Activated T-cell treated with anti-CD3 and anti-CD28 coated beads for 48 hours (primary cell): ENCODE measurements around the gene DRAXIN.

Experiments used
- DNase-seq: peaks from one replicate; pipeline ENCODE4 v3.0.0-alpha.2; 2020; ENCODE audit warnings: low read depth

The DRAXIN gene

DNA sequence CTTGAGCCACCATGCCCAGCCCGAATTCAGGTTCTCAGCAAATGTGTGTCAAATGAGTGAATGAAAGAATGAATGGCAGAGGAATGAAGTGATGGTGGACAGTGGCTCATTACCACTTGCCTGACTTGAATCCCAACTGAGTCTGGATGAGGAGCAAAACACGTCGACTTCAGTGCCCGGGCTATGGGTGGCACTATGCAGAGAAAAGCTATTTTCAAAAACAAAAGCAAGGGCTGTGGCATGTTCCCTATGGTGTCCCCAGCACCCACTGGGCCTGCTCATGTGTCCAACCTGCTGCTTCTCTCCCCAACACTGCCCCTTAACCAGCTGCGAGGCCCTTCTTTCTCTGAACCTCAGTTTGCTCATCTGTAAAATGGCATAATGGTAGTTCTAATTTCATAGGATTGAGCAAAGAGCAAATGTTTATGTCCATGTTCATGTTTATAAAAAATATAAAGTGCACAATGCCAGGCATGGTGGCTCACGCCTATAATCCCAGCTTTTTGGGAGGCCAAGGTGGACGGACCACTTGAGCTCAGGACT lies 6.2 kb upstream of the DRAXIN start:
- no peak for DNase-seq

- DNase-seq = no peak
Observed at GRCh38 chr1:11688506-11688905, 3.0 kb upstream of the DRAXIN start.

GRCh38 chr1:11690397-11691301 lies 861 bp upstream of the DRAXIN start:
- no peak for DNase-seq

- DNase-seq = no peak
Observed at GRCh38 chr1:11691928-11692711, 610 bp downstream of the DRAXIN start.

- peak; percentile 35 for DNase-seq
Observed at GRCh38 chr1:11693024-11693590, 1.6 kb downstream of the DRAXIN start.

DNA sequence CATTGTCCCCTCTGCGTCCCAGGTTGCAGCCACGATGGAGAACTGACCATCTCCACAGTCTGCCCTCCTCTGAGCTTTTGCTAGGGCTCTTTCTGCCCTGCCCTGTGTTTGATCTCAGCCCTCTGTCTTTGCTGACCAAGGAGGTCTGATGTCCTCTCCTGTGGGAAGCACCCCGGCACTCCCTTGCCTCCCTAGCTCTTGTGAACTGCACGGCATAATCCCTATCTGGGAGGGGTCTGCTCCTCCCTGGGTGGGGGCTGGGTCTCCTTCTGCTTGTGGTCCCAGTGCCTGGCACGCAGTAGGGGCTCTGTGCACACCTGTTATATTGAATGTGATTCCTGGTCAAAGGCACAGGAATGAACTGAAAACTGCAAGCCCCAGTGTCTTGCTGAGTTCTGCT lies 2.4 kb downstream of the DRAXIN start:
- no peak for DNase-seq

- no peak for DNase-seq
Observed at GRCh38 chr1:11695861-11696260, 4.4 kb downstream of the DRAXIN start.

GRCh38 chr1:11697188-11697892 lies 5.8 kb downstream of the DRAXIN start:
- DNase-seq = no peak

GRCh38 chr1:11697893-11698210 lies 6.3 kb downstream of the DRAXIN start:
- no peak for DNase-seq

GRCh38 chr1:11700601-11701467 lies 9.3 kb downstream of the DRAXIN start:
- no peak for DNase-seq

GRCh38 chr1:11701551-11701961 lies 10.0 kb downstream of the DRAXIN start:
- no peak for DNase-seq

DNA sequence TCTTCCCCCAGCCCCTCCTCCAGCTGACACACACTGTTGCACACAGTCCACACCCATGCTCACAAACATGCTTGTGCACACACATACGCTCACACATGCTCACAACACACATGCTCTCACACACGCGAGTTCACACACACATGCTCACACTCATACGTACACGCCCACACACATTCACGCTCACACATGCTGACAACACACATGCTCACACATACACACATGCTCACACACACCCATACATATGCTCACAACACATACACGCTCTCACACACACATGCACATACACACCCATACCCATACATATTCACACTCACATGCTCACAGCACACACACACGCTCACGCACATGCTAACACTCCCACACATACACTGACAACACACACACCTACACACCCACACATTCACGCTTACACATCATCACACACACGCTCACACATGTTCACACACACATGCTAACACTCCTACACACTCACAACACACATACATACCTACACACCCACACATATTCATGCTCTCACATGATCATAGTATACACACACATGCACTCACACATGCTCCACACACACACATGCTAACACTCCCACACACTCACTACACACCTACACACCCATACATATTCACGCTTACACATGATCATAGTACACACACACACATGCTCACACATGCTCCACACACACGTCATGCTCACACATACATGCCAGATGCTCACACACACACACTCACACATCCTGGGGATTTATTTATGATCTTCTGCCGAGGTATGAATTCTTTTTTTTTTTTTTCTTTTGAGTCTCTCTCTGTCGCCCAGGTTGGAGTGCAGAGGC lies 10.7 kb downstream of the DRAXIN start:
- no peak for DNase-seq

DNA sequence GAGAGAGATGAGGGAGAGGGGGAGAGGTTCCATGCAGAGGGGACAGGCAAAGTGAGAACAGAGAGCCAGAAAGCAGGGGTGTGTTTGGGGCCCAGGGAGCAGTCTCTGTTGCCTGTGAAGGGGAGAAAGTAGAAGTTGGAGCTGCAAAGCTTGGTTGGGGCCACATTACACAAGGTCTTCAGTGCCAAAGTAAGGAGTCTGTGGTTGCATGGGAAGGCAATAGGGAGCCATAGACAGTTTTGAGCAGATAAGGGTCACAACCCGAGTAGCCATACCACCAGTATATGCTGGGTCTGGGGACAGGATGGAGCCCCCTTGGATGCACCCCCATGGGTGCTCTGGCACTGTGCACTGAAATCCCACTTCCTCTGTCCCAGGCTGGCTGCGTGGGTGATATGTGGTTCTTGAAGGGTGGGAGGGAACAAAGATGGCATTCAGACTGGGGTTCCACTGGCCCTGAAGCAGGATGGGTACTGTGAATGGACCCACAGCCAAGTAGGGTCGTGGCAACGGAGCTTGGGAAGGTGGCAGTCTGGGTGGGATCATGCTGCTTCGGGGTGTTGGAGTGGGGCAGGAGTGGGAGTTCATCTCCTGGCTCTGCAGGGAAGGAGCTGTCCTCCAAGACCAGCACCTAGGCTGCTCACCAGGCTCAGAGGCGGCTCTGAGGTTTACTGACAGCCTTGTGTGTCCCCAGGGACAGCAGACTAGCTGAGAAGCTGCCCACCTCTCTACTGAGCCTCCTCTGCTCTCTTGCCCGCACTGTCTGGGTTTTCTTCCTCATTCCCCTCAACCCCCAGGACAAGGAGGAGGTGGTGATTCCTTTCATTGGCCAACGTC lies 12.1 kb downstream of the DRAXIN start:
- no peak for DNase-seq

- no peak for DNase-seq
Observed at GRCh38 chr1:11704194-11704529, 12.7 kb downstream of the DRAXIN start.

GRCh38 chr1:11704691-11705475 lies 13.4 kb downstream of the DRAXIN start:
- no peak for DNase-seq

DNA sequence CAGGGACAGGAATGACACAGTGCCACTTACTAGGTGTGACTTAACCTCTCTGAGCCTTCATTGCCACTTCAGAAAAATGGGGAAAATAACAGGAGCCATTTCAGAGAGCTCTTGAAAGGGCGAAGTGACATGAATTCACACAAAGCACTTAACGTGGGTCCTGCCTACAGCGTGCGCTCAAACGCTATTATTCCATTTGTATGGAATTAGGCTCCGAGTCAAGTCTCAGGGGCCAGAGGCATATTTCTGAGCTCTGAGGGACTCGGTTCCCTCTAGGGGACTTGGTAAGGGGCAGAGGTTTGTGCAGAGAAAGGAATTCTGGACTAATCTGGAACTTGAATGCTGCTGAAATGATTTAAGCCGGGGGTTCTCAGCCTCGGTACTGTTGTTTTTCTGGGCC lies 14.1 kb downstream of the DRAXIN start:
- no peak for DNase-seq

GRCh38 chr1:11706292-11706691 lies 14.8 kb downstream of the DRAXIN start:
- no peak for DNase-seq

GRCh38 chr1:11707621-11708276 lies 16.2 kb downstream of the DRAXIN start:
- no peak for DNase-seq
